GM18511 (cell line): ENCODE results near the gene MEGF11.
A peak's percentile ranks its signal among the peaks of the same experiment; 100 is the strongest.
"Not testable (repeated sequence)": the region's sequence is repeated elsewhere in the genome, so short reads cannot be mapped to it uniquely, and the experiment has no call there.

Source experiments
- ATAC-seq: cut with Tn5 transposase; IDR thresholded peaks from one replicate; pipeline ENCODE4 v1.9.1; 2021; ENCODE audit warnings: mild to moderate bottlenecking, moderate library complexity; ENCODE audit not compliant: unreplicated experiment

The MEGF11 gene

GRCh38 chr15:65981837-65982626 lies 271.5 kb downstream of the MEGF11 start:
- peak; percentile 66 for ATAC-seq

DNA sequence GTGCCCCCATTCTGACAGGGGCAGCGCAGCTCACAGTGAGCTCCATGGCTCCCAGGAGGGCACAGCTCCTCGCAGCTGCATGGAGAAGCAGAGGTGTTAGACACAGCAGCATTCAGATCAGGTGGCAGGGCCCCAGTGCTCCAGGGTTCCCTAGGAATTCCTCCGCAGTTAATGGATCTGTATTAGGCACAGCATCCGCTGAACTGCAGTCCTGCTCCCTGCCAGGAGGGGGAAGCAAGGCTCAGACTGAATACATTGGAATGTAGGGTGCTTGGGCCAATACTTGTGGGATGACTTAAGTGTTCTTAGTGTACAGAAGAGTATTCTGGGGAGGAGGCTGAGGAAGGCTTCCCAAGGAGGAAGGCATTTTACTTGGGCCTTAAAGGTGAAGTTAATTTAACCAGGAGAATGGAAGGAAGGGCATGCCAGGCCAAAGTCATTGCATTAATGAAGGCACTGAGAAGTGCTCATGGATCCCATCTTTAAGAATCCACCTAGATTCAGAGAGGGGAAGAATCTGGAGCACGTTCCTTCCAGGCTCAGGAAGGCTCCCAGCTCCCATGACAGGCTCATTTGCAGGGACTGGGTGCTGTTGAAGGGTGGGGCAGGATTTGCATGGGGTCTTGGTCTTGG lies 272.6 kb downstream of the MEGF11 start:
- no peak for ATAC-seq

DNA sequence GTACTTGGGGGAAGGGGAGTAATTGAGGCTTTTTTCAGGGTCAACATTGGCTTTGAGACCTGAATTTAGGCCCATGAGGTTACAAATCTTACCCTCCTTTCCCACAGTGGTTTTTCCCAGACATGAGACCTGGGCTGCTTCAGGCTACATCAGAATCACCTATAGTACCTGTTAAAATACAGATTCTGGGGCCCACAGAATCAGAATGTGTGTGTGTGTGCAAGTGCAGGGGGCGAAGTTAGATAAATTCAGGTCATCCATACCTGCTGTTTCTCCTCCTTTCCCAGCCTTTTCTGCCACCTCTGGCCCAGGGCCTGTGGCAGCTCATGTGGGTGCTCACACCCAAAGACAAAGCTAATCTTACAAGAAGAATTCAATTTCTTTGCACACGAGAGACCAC lies 273.7 kb downstream of the MEGF11 start:
- ATAC-seq = no peak

GRCh38 chr15:65979316-65979715 lies 274.2 kb downstream of the MEGF11 start:
- no peak for ATAC-seq

DNA sequence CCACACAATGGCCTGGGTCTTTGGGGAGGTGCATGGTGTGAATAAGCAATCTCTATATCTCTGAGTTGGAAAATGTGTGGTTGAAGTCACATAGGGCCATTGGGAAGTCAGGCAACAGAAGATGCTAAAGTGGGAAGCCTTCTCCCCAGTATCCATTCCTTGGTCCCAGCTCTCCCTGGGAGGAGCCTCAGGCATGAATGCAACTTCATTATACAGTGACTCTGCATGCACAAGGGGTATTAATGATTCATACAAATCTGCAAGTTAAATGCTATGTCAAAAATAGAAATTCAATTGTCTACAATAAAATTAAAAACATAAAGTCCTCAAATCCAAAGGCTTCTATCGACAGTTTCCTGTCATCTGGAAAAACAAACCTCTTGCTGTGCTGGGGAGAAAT lies 275.4 kb downstream of the MEGF11 start:
- ATAC-seq = no peak

DNA sequence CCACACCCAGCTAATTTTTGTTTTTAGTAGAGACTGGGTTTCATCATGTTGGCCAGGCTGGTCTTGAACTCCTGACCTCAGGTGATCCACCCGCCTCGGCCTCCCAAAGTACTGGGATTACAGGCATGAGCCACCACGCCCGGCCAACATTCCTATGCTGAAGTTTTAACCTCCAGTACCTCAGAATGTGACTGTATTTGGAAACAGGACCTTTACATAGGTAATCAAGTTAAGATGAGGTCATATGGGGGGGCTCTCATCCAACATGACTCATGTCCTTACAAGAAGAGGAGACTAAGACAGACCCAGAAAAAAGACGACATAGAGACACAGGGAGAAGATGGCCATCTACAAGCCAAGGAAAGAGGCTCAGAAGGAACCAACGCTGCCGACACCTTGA lies 277.4 kb downstream of the MEGF11 start:
- not testable (repeated sequence) for ATAC-seq

GRCh38 chr15:65971741-65971995 lies 281.9 kb downstream of the MEGF11 start:
- ATAC-seq = no peak

GRCh38 chr15:65970937-65971740 lies 282.4 kb downstream of the MEGF11 start:
- ATAC-seq = no peak

DNA sequence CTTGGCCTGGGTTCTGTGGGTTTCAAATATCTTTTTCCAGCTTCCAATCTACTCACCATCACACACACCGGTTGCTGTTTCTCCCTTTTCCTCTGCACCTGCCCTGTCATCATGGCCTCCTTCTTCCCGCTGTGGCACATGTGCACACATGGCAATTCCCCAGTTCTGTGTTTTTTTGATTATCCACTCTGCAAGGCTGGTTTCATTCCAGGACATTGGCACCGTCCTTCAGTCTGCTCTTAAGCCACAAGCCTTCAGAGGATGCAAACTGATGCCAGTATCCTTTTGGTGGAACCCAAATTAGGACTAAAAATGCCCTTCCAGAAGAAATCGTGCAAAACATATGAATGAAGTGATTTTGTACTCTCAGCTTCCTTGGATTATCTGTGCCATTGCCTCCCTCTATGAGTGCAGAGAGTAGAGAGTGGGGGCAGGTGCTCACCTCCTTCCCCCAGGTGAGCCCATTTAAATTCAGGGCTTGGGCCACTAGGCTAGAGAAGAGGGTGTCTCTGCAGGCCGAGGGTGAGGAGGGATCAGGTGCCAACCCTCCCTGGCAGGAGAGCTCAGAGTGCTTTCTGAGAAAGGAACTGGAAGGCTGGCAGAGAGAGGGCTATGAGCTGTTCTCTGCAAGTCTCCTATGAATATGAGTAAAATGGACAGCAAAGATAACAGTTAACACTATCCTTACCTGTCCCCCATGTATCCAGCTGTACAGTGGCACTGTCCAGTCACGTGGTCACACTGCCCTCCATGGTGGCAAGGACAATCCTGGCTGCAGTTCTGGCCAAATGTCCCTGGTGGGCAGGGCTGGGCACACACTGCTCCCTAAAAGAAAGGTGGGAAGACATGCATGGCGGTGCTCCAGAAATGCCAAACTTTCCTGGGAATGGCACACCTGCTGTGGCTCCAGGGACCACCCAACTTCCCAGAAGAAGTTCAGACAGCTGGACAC lies 283.4 kb downstream of the MEGF11 start:
- ATAC-seq = no peak

- no peak for ATAC-seq
These were observed 285.0 kb downstream of the MEGF11 start for GRCh38 chr15:65968511-65968910.

GRCh38 chr15:65964792-65965433 lies 288.6 kb downstream of the MEGF11 start:
- ATAC-seq = no peak

DNA sequence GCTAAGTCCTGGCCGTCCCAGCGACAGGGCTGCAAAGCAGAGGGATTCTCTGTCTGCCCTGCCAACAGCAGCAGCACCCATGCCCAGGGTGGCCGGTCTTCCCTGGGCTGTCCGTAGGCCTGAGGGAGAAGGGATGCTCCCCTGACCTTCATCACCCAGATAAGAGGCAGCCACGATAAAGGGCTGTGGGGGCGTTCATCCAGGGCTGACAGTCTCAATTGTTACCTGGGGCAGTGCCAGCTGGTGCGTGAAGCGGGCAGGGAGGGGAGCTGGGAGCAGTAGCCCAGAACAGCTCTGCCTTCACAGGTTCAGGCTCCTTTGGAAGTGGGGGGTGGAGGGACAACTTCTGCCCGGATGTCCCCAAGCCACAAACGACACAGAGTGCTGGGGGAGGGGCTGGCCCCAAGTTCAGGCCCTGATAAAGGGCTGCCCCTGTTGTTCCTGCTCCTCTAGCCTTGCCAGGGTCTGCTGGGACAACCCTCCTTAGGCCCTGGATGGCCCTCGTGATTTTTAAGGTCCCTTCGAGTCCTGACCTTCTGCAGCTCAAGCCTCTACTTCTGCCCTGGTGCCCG lies 289.6 kb downstream of the MEGF11 start:
- no peak for ATAC-seq

DNA sequence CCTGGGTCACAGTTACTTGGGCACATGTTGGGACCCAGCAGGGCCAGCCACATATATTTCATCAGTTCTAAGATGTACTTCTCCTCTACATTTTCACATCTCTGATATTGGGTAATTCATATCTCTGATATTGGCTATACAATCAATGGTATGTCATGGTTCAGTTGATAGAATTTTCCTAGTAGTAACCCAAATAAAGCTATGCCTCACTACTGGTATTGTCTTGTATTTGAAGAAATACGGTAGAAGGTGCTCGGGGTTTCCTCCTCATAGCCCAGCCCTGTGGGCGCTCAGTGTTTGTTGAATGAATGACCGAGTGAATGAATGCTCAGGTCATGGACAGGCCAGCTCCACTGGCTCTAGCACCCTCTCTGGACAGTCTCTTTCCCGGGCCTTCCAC lies 290.2 kb downstream of the MEGF11 start:
- no peak for ATAC-seq

DNA sequence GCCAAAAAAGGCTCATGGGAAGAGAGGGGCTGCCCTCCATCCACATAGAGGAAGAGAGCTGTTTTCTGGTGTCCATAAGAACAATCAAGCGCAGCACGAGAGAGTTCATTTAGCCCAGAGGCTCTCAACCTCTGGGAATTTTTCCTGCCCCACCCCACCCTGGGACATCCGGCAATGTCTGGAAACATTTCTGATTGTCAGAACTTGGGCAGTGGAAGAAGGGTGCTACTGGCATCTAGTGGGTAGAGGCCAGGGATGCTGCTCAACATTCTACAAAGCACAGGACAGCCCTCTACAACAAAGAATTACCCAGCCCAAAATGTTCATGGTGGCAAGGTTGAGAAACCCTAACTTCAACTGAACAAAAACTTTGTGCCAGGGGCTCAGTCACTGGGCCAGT lies 291.4 kb downstream of the MEGF11 start:
- ATAC-seq = no peak

DNA sequence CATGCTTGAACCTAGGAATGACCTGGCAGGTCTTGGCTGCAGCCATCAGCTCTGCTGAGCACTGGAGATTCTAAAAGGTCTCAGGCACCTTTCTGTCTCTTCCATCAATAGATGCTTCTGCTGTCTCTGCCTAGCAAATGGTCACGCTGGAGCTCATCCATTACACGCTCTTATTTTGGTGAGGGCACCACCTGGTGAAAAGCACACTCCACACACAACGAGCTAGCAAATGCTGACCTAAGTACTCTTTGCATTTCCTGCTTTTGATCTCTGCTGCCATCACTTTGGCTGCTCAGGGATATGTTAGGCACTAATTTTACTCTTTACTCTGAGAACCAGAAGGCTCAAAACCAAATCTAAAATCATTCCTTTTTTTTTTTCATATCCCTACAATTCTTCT lies 293.0 kb downstream of the MEGF11 start:
- no peak for ATAC-seq

- ATAC-seq = no peak
These were observed 294.7 kb downstream of the MEGF11 start for GRCh38 chr15:65958835-65959234.

DNA sequence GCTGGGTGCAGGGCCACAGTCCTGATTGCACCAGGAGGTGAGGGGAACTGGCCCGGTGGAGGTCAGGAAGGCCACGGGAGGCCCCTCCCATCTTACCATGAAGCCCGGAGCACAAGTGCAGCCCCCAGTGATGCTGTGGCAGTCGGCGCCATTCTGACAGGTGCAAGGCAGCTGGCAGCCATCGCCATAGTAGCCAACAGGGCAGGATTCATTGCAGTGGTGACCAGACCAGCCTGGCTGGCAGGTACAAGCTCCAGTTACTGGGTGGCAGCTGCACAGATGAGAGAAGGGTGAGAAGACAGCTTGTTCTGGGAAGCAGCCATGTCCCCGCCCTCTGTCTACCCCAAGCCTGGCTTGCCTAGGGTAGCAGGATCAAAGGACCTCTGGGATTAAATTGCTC lies 296.1 kb downstream of the MEGF11 start:
- no peak for ATAC-seq

DNA sequence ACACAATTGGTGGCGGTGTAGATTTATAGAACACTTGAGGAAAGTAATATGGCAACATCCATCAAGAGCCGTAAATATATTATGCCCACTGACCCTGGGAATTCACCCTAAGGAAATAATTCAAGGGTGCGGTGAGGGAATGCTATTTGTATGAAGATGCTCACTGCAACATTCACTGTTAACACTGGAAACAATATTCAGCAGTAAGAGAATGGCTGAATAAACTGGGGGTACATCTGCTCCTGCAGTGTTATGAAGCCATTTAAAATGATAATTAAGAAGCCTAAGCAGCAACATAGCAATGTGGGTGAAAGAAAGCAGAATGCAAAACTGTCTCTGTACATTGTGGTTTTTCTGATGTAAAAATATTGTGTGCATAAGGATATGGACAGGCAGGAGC lies 296.7 kb downstream of the MEGF11 start:
- no peak for ATAC-seq

GRCh38 chr15:65956307-65956706 lies 297.2 kb downstream of the MEGF11 start:
- no peak for ATAC-seq

DNA sequence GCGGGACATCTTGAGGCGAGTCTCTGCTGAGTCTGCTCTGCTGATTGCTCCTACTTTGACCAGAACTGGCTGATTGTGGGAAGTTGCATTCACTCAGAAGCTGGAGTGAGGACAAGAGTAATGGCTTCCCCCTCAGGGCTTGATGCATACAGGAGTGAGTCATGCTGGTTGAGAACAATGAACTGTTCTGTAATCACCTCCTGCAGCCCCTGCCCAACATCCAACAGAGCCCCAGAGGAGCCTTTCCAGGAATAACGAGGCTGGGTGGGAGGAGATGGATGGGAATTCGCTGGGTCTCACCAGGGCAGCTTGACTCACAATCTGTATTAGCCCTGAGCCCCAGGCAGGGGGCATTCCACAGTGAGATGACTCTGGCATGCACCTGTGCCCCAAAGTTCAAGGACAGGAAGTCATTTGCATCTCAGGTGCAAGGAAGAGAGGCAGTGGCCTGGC lies 299.2 kb downstream of the MEGF11 start:
- no peak for ATAC-seq
